ENCODE measurements around the gene HCFC1. TPM values are rescaled to one million over a fixed set of nuclear protein-coding genes. Genes with fewer than 3 reads are reported as not detected.

HCFC1 gene
- polyA plus RNA-seq, 2 of the 4 experiments (the other 2 are of a cell fraction): 4.4 to 33.3 TPM

- H3K4me2 ChIP-seq: peak overlapping the region; percentile 81
- ChIA-PET CTCF (interaction anchor here (0.6 to 3.0 kb wide), 5 partner anchors 9 to 296 kb away, joined by 3 to 13 read pairs (median 5); no protein-coding TSS in a partner anchor), POLR2A (interaction anchor here (0.6 to 1.9 kb wide), 3 partner anchors 20 to 98 kb away, joined by 3 to 11 read pairs (median 3); no protein-coding TSS in a partner anchor)
- peak; percentile 4 to 7; a peak in 3 of 6 replicates for ATAC-seq
- H3K9me3 ChIP-seq: no peaks in the 10 kb centered on the region
- H3K27ac ChIP-seq: peak overlapping the region; percentile 99
- FAIRE-seq: peak; percentile 79
- peak overlapping the region; percentile 63 for H3K4me3 ChIP-seq
- TF ChIP-seq RFX5 (IDR thresholded peaks at IDR 0.05) (no peak), TFCP2L1 (CRISPR knock-in tag; IDR thresholded peaks at IDR 0.05) (no peak), JUN (IDR thresholded peaks at IDR 0.05) (no peak), SMC3 (IDR thresholded peaks at IDR 0.05) (no peak), CHD4 (IDR thresholded peaks at IDR 0.05; ENCODE audit: borderline replicate concordance) (no peak), GATA3 (IDR thresholded peaks at IDR 0.05; ENCODE audit: borderline replicate concordance) (no peak)
- 54% methylated on average over 8 of the region's 9 CpGs for WGBS (ENCODE audit: missing lambda C conversion rate)
- peak in 1 of 2 experiments; percentile 16 for DNase-seq (ENCODE audit: low read depth in 1 of 2, low spot score in 1 of 2)
- H3K4me1 ChIP-seq: peaks cover 17% of the 10 kb centered on the region
These were observed 49.0 kb upstream of the HCFC1 start for GRCh38 chrX:154020536-154021115.

GRCh38 chrX:154019633-154020528, 48.3 kb upstream of the HCFC1 start, which contains the start of gene IRAK1:
TSS of gene IRAK1 (minus strand) at chrX:154019902. CDS start at chrX:154019812, 90 bp downstream.
- peaks cover 17% of the 10 kb centered on the region for H3K4me1 ChIP-seq
- FAIRE-seq (no peak), DNase-seq (ENCODE audit: low read depth in 1 of 2, low spot score in 1 of 2) (peak; percentile 47 to 60), ATAC-seq (peak; percentile 72 to 84)
- H3K27ac ChIP-seq: peak within 1 kb of the TSS; percentile 99
- CTCF ChIA-PET: interaction anchor here (0.6 to 3.5 kb wide), 7 partner anchors 10 to 296 kb away, joined by 3 to 13 read pairs (median 6); no protein-coding TSS in a partner anchor
- no peak for TF ChIP-seq NFE2L2 (conservative IDR thresholded peaks at IDR 0.05; ENCODE audit: low read length)
- no peak for TF ChIP-seq KDM1A (IDR thresholded peaks at IDR 0.05; ENCODE audit: low read depth)
- peak; percentile 29; the same call in 1 of the 2 replicates for TF ChIP-seq PHF8 (IDR thresholded peaks at IDR 0.05; ENCODE audit: borderline replicate concordance, low read depth)
- no peak for TF ChIP-seq RARB (CRISPR knock-in tag; IDR thresholded peaks at IDR 0.05)
- TF ChIP-seq POLR2A (IDR thresholded peaks at IDR 0.05; ENCODE audit: low read length): peak; percentile 63
- TF ChIP-seq E2F6 (IDR thresholded peaks at IDR 0.05; ENCODE audit: borderline replicate concordance, low read depth): no peak
- no peak for TF ChIP-seq NR3C1 (IDR thresholded peaks at IDR 0.05)
- no peak for TF ChIP-seq GATA3 (IDR thresholded peaks at IDR 0.05; ENCODE audit: borderline replicate concordance)
- no peak for TF ChIP-seq CBX2 (IDR thresholded peaks at IDR 0.05; ENCODE audit: borderline replicate concordance, low read depth)
- TF ChIP-seq RFX5 (IDR thresholded peaks at IDR 0.05): no peak
- no peak for TF ChIP-seq SREBF2 (IDR thresholded peaks at IDR 0.05)
- no peak for TF ChIP-seq FOSL2 (IDR thresholded peaks at IDR 0.05)
- peak; percentile 54 for TF ChIP-seq FOSL2 (CRISPR knock-in tag; IDR thresholded peaks at IDR 0.05)
- TF ChIP-seq BHLHE40 (IDR thresholded peaks at IDR 0.05; ENCODE audit: low read depth, low read length): no peak
- TF ChIP-seq, protein P1, sequence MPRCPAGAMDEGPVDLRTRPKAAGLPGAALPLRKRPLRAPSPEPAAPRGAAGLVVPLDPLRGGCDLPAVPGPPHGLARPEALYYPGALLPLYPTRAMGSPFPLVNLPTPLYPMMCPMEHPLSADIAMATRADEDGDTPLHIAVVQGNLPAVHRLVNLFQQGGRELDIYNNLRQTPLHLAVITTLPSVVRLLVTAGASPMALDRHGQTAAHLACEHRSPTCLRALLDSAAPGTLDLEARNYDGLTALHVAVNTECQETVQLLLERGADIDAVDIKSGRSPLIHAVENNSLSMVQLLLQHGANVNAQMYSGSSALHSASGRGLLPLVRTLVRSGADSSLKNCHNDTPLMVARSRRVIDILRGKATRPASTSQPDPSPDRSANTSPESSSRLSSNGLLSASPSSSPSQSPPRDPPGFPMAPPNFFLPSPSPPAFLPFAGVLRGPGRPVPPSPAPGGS (IDR thresholded peaks at IDR 0.05): peak; percentile 83
- TF ChIP-seq JUN (IDR thresholded peaks at IDR 0.05): peak in 1 of 2 experiments; percentile 79; a peak in 4 of 5 replicates
- no peak for TF ChIP-seq CEBPB (IDR thresholded peaks at IDR 0.05)
- TF ChIP-seq ZSCAN20 (CRISPR knock-in tag; IDR thresholded peaks at IDR 0.05): no peak
- TF ChIP-seq MYC (IDR thresholded peaks at IDR 0.05; ENCODE audit: borderline replicate concordance, low read length): peak; percentile 94
- peak; percentile 31; the same call in 1 of the 3 replicates for TF ChIP-seq SMC3 (IDR thresholded peaks at IDR 0.05)
- no peak for TF ChIP-seq ESRRA (IDR thresholded peaks at IDR 0.05; ENCODE audit: borderline replicate concordance, low read length)
- no peak for TF ChIP-seq FOXS1 (CRISPR knock-in tag; IDR thresholded peaks at IDR 0.05)
- TF ChIP-seq, protein P2, sequence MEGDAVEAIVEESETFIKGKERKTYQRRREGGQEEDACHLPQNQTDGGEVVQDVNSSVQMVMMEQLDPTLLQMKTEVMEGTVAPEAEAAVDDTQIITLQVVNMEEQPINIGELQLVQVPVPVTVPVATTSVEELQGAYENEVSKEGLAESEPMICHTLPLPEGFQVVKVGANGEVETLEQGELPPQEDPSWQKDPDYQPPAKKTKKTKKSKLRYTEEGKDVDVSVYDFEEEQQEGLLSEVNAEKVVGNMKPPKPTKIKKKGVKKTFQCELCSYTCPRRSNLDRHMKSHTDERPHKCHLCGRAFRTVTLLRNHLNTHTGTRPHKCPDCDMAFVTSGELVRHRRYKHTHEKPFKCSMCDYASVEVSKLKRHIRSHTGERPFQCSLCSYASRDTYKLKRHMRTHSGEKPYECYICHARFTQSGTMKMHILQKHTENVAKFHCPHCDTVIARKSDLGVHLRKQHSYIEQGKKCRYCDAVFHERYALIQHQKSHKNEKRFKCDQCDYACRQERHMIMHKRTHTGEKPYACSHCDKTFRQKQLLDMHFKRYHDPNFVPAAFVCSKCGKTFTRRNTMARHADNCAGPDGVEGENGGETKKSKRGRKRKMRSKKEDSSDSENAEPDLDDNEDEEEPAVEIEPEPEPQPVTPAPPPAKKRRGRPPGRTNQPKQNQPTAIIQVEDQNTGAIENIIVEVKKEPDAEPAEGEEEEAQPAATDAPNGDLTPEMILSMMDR (IDR thresholded peaks at IDR 0.05): peak; percentile 31; the same call in 2 of the 3 replicates
- TF ChIP-seq, protein P3, sequence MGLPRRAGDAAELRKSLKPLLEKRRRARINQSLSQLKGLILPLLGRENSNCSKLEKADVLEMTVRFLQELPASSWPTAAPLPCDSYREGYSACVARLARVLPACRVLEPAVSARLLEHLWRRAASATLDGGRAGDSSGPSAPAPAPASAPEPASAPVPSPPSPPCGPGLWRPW (IDR thresholded peaks at IDR 0.05): no peak
- no peak; the same call in 1 of the 2 replicates for TF ChIP-seq MAX (IDR thresholded peaks at IDR 0.05)
- no peaks in the 10 kb centered on the region for H3K9me3 ChIP-seq
- POLR2A ChIA-PET: interaction anchor here (0.6 to 1.9 kb wide), 3 partner anchors 26 to 99 kb away, joined by 3 to 11 read pairs (median 3); no protein-coding TSS in a partner anchor
- peak within 1 kb of the TSS; percentile 81 for H3K4me2 ChIP-seq
- peak within 1 kb of the TSS; percentile 63 for H3K4me3 ChIP-seq
- 11% methylated on average over 7 of the region's 99 CpGs for WGBS (ENCODE audit: missing lambda C conversion rate)

All from A549 (cell line).